NB4 (cell line): ENCODE measurements around the gene LIN37.

ENCODE experiments used
- MYC ChIP-seq: IDR thresholded peaks from 2 replicates; pipeline ENCODE4 v1.6.1; 2011; ENCODE audit warnings: low read depth, low read length
- POLR2A ChIP-seq: IDR thresholded peaks from 2 replicates; pipeline ENCODE4 v1.6.1; 2011; ENCODE audit warnings: mild to moderate bottlenecking; ENCODE audit not compliant: insufficient read length; ENCODE audit errors: extremely low read depth
- TF ChIP-seq, protein P1 (sequence below): IDR thresholded peaks from one replicate; pipeline ENCODE4 v1.5.1; 2012; ENCODE audit warnings: low read depth, low read length
- TF ChIP-seq, protein P2 (sequence below): IDR thresholded peaks from 2 replicates; pipeline ENCODE4 v1.6.1; 2011; ENCODE audit warnings: low read depth, low read length

DNA sequence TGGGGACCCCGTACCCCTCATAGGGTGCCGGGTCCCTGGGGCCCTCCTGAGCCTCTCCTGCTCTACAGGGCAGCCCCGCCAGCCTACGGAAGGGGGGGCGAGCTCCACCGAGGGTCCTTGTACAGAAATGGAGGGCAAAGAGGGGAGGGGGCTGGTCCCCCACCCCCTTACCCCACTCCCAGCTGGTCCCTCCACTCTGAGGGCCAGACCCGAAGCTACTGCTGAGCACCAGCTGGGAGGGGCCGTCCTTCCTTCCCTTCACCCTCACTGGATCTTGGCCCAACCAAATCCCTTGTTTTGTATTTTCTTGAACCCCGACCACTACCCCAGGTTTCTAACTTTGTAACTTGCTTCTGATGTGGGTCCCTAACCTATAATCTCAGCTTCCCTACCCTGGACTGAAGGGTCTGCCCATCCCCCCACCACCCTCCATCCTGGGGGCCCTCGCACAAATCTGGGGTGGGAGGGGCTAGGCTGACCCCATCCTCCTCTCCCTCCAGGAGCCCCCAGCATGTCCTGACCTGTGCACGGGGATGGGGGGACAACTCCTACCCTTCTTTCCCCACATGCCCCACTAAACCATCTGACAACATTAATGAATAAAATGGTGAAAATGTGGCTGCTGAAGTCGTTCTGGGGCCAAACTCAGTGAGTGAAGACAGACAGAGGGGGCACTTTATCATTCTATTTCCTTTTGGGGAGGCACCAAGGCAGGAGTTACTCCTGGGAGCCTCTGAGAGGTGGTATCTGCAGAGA, 40.0 kb downstream of the LIN37 start:
- TF ChIP-seq MYC: no peak
- TF ChIP-seq, protein P1, sequence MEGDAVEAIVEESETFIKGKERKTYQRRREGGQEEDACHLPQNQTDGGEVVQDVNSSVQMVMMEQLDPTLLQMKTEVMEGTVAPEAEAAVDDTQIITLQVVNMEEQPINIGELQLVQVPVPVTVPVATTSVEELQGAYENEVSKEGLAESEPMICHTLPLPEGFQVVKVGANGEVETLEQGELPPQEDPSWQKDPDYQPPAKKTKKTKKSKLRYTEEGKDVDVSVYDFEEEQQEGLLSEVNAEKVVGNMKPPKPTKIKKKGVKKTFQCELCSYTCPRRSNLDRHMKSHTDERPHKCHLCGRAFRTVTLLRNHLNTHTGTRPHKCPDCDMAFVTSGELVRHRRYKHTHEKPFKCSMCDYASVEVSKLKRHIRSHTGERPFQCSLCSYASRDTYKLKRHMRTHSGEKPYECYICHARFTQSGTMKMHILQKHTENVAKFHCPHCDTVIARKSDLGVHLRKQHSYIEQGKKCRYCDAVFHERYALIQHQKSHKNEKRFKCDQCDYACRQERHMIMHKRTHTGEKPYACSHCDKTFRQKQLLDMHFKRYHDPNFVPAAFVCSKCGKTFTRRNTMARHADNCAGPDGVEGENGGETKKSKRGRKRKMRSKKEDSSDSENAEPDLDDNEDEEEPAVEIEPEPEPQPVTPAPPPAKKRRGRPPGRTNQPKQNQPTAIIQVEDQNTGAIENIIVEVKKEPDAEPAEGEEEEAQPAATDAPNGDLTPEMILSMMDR: no peak
- TF ChIP-seq, protein P2, sequence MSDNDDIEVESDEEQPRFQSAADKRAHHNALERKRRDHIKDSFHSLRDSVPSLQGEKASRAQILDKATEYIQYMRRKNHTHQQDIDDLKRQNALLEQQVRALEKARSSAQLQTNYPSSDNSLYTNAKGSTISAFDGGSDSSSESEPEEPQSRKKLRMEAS: no peak
- no peak for TF ChIP-seq POLR2A
